ENCODE measurements around the gene FLCN.

Gene FLCN

GRCh38 chr17:17264430-17264829, 27.5 kb upstream of the FLCN start:
- Histone ChIP-seq H3K27ac (ENCODE audit: low read length, poor library complexity, severe bottlenecking) (no peak overlapping the region), H3K9me3 (ENCODE audit: control insufficient read depth, low read length) (no peaks in the 10 kb centered on the region)
- WGBS, result 94% methylated on average over 2 of the region's 2 CpGs

DNA sequence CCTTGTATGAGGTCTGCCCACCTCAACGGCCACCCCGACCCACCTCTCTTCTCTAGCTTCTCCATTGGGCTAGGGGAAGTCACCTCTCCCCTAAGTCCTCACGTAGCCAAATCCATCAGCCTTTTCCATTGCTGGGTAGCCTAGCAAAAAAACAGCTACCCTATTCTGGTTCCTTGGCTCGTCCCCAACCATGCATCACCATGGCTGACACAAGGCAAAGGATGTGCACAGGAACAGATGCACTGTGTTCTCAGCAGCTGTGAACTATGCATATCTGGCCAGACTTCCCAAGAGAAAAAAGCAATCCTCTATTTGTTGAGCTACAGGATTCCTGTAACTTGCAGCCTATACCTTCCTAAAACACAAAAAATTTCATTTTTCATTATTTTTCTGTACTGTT, 22.0 kb upstream of the FLCN start:
- Histone ChIP-seq H3K23ac (ENCODE audit: low read length in 2 of 2) (no peak overlapping the region), H3K27me3 (ENCODE audit: control insufficient read depth in 1 of 2, insufficient read depth in 1 of 2, low read length in 2 of 2) (no peaks in the 10 kb centered on the region), H4K91ac (ENCODE audit: low read length) (no peak overlapping the region), H3K9me3 (ENCODE audit: control insufficient read depth, low read length) (no peaks in the 10 kb centered on the region), H3K9ac (ENCODE audit: low read length) (no peak overlapping the region), H2AK5ac (ENCODE audit: low read length, severe bottlenecking) (no peak overlapping the region), H3K4ac (ENCODE audit: low read depth in 1 of 2, low read length in 2 of 2) (no peak overlapping the region), H2BK15ac (ENCODE audit: low read depth, poor library complexity, severe bottlenecking) (no peak overlapping the region), H3K4me3 (ENCODE audit: insufficient read depth in 1 of 2, low read depth in 1 of 2, low read length in 2 of 2) (no peak overlapping the region), H3K79me1 (replicated peaks; ENCODE audit: low read length, poor library complexity, severe bottlenecking) (peaks cover 9% of the 10 kb centered on the region), H2BK5ac (ENCODE audit: low read depth, low read length, poor library complexity, severe bottlenecking) (no peak overlapping the region), H3K27ac (ENCODE audit: low read length, poor library complexity, severe bottlenecking) (no peak overlapping the region), H3K36me3 (ENCODE audit: control insufficient read depth in 1 of 2, insufficient read depth in 2 of 2, low read depth in 1 of 2, low read length in 2 of 2) (peaks cover 48 to 72% of the 10 kb centered on the region in 2 experiments), H4K8ac (ENCODE audit: low read length) (no peak overlapping the region), H2BK12ac (ENCODE audit: low read length in 2 of 2) (no peak overlapping the region), H3K4me2 (ENCODE audit: low read length, poor library complexity, severe bottlenecking) (no peak overlapping the region), H2AFZ (ENCODE audit: low read depth, low read length) (no peak overlapping the region), H3K4me1 (ENCODE audit: control insufficient read depth, insufficient read depth, low read depth, low read length) (no peaks in the 10 kb centered on the region), H3K14ac (ENCODE audit: low read length in 2 of 2) (no peak overlapping the region), H3K18ac (ENCODE audit: low read depth in 1 of 2, low read length in 2 of 2) (no peak overlapping the region), H2BK120ac (ENCODE audit: low read depth, low read length) (no peak overlapping the region)
- 97% methylated on average over 4 of the region's 4 CpGs for WGBS
- no peak for DNase-seq

More at GRCh38 chr17:17264430-17264829, 27.5 kb upstream of the FLCN start:
- no peak overlapping the region for H4K91ac ChIP-seq (ENCODE audit: low read length)
- no peak overlapping the region for H3K18ac ChIP-seq (ENCODE audit: low read depth in 1 of 2, low read length in 2 of 2)
- no peaks in the 10 kb centered on the region for H3K4me1 ChIP-seq (ENCODE audit: control insufficient read depth, insufficient read depth, low read depth, low read length)
- no peak overlapping the region for H3K9ac ChIP-seq (ENCODE audit: low read length)
- H2BK15ac ChIP-seq (ENCODE audit: low read depth, poor library complexity, severe bottlenecking), result no peak overlapping the region
- no peak overlapping the region for H2BK12ac ChIP-seq (ENCODE audit: low read length in 2 of 2)
- H3K14ac ChIP-seq (ENCODE audit: low read length in 2 of 2), result no peak overlapping the region
- no peak overlapping the region for H3K4ac ChIP-seq (ENCODE audit: low read depth in 1 of 2, low read length in 2 of 2)
- no peak overlapping the region for H3K23ac ChIP-seq (ENCODE audit: low read length in 2 of 2)
- H3K79me1 ChIP-seq (replicated peaks; ENCODE audit: low read length, poor library complexity, severe bottlenecking), result peaks cover 6% of the 10 kb centered on the region
- no peaks in the 10 kb centered on the region for H3K27me3 ChIP-seq (ENCODE audit: control insufficient read depth in 1 of 2, insufficient read depth in 1 of 2, low read length in 2 of 2)
- H3K36me3 ChIP-seq (ENCODE audit: control insufficient read depth in 1 of 2, insufficient read depth in 2 of 2, low read depth in 1 of 2, low read length in 2 of 2), result peaks cover 39 to 79% of the 10 kb centered on the region in 2 experiments
- no peak overlapping the region for H2BK120ac ChIP-seq (ENCODE audit: low read depth, low read length)
- H3K4me2 ChIP-seq (ENCODE audit: low read length, poor library complexity, severe bottlenecking), result no peak overlapping the region
- H3K4me3 ChIP-seq (ENCODE audit: insufficient read depth in 1 of 2, low read depth in 1 of 2, low read length in 2 of 2), result no peak overlapping the region
- no peak for DNase-seq
- H4K8ac ChIP-seq (ENCODE audit: low read length), result no peak overlapping the region
- no peak overlapping the region for H2AFZ ChIP-seq (ENCODE audit: low read depth, low read length)
- no peak overlapping the region for H2BK5ac ChIP-seq (ENCODE audit: low read depth, low read length, poor library complexity, severe bottlenecking)
- no peak overlapping the region for H2AK5ac ChIP-seq (ENCODE audit: low read length, severe bottlenecking)

GRCh38 chr17:17258011-17258410, 21.0 kb upstream of the FLCN start:
- H2AFZ ChIP-seq (ENCODE audit: low read depth, low read length), result no peak overlapping the region
- no peak overlapping the region for H4K91ac ChIP-seq (ENCODE audit: low read length)
- H3K4ac ChIP-seq (ENCODE audit: low read depth in 1 of 2, low read length in 2 of 2), result no peak overlapping the region
- no peak overlapping the region for H3K27ac ChIP-seq (ENCODE audit: low read length, poor library complexity, severe bottlenecking)
- no peak overlapping the region for H3K9ac ChIP-seq (ENCODE audit: low read length)
- H3K36me3 ChIP-seq (ENCODE audit: control insufficient read depth in 1 of 2, insufficient read depth in 2 of 2, low read depth in 1 of 2, low read length in 2 of 2), result peaks cover 56 to 78% of the 10 kb centered on the region in 2 experiments
- H2AK5ac ChIP-seq (ENCODE audit: low read length, severe bottlenecking), result no peak overlapping the region
- 93% methylated on average over 7 of the region's 7 CpGs for WGBS
- no peak for DNase-seq
- no peak overlapping the region for H3K23ac ChIP-seq (ENCODE audit: low read length in 2 of 2)
- H2BK5ac ChIP-seq (ENCODE audit: low read depth, low read length, poor library complexity, severe bottlenecking), result no peak overlapping the region
- no peak overlapping the region for H3K14ac ChIP-seq (ENCODE audit: low read length in 2 of 2)
- no peak overlapping the region for H3K4me3 ChIP-seq (ENCODE audit: insufficient read depth in 1 of 2, low read depth in 1 of 2, low read length in 2 of 2)
- H3K9me3 ChIP-seq (ENCODE audit: control insufficient read depth, low read length), result no peaks in the 10 kb centered on the region
- H3K79me1 ChIP-seq (replicated peaks; ENCODE audit: low read length, poor library complexity, severe bottlenecking), result peaks cover 10% of the 10 kb centered on the region
- no peak overlapping the region for H2BK120ac ChIP-seq (ENCODE audit: low read depth, low read length)
- H2BK12ac ChIP-seq (ENCODE audit: low read length in 2 of 2), result no peak overlapping the region
- H3K18ac ChIP-seq (ENCODE audit: low read depth in 1 of 2, low read length in 2 of 2), result no peak overlapping the region
- H3K4me1 ChIP-seq (ENCODE audit: control insufficient read depth, insufficient read depth, low read depth, low read length), result no peaks in the 10 kb centered on the region
- H2BK15ac ChIP-seq (ENCODE audit: low read depth, poor library complexity, severe bottlenecking), result no peak overlapping the region
- H3K4me2 ChIP-seq (ENCODE audit: low read length, poor library complexity, severe bottlenecking), result no peak overlapping the region
- no peaks in the 10 kb centered on the region for H3K27me3 ChIP-seq (ENCODE audit: control insufficient read depth in 1 of 2, insufficient read depth in 1 of 2, low read length in 2 of 2)
- H4K8ac ChIP-seq (ENCODE audit: low read length), result no peak overlapping the region

- H2BK12ac ChIP-seq (ENCODE audit: low read length in 2 of 2), result no peak overlapping the region
- 100% methylated on average over 1 of the region's 1 CpG for WGBS
- no peak overlapping the region for H4K91ac ChIP-seq (ENCODE audit: low read length)
- H3K4me3 ChIP-seq (ENCODE audit: insufficient read depth in 1 of 2, low read depth in 1 of 2, low read length in 2 of 2), result no peak overlapping the region
- no peak overlapping the region for H3K18ac ChIP-seq (ENCODE audit: low read depth in 1 of 2, low read length in 2 of 2)
- no peak overlapping the region for H4K8ac ChIP-seq (ENCODE audit: low read length)
- no peak overlapping the region for H2BK120ac ChIP-seq (ENCODE audit: low read depth, low read length)
- no peak overlapping the region for H3K4ac ChIP-seq (ENCODE audit: low read depth in 1 of 2, low read length in 2 of 2)
- DNase-seq, result no peak
- H3K36me3 ChIP-seq (ENCODE audit: control insufficient read depth in 1 of 2, insufficient read depth in 2 of 2, low read depth in 1 of 2, low read length in 2 of 2), result peaks cover 60 to 84% of the 10 kb centered on the region in 2 experiments
- no peak overlapping the region for H2BK5ac ChIP-seq (ENCODE audit: low read depth, low read length, poor library complexity, severe bottlenecking)
- H3K79me1 ChIP-seq (replicated peaks; ENCODE audit: low read length, poor library complexity, severe bottlenecking), result peaks cover 16% of the 10 kb centered on the region
- H3K14ac ChIP-seq (ENCODE audit: low read length in 2 of 2), result no peak overlapping the region
- no peak overlapping the region for H2AFZ ChIP-seq (ENCODE audit: low read depth, low read length)
- H3K4me1 ChIP-seq (ENCODE audit: control insufficient read depth, insufficient read depth, low read depth, low read length), result no peaks in the 10 kb centered on the region
- H3K27ac ChIP-seq (ENCODE audit: low read length, poor library complexity, severe bottlenecking), result no peak overlapping the region
- H2BK15ac ChIP-seq (ENCODE audit: low read depth, poor library complexity, severe bottlenecking), result no peak overlapping the region
- no peak overlapping the region for H3K23ac ChIP-seq (ENCODE audit: low read length in 2 of 2)
- H3K27me3 ChIP-seq (ENCODE audit: control insufficient read depth in 1 of 2, insufficient read depth in 1 of 2, low read length in 2 of 2), result no peaks in the 10 kb centered on the region
- H2AK5ac ChIP-seq (ENCODE audit: low read length, severe bottlenecking), result no peak overlapping the region
- H3K9me3 ChIP-seq (ENCODE audit: control insufficient read depth, low read length), result no peaks in the 10 kb centered on the region
- H3K9ac ChIP-seq (ENCODE audit: low read length), result no peak overlapping the region
- H3K4me2 ChIP-seq (ENCODE audit: low read length, poor library complexity, severe bottlenecking), result no peak overlapping the region
Measured at GRCh38 chr17:17256316-17256715, 19.3 kb upstream of the FLCN start.
